NCI-H82 (cell line): ENCODE results near the gene EIF4G3.
"Not testable (repeated sequence)": the region's sequence is repeated elsewhere in the genome, so short reads cannot be mapped to it uniquely, and the experiment has no call there.

Experiments
- DNase-seq: peaks from one replicate; lab custom pipeline; 2025; lab: John Stamatoyannopoulos, UW

The EIF4G3 gene

DNA sequence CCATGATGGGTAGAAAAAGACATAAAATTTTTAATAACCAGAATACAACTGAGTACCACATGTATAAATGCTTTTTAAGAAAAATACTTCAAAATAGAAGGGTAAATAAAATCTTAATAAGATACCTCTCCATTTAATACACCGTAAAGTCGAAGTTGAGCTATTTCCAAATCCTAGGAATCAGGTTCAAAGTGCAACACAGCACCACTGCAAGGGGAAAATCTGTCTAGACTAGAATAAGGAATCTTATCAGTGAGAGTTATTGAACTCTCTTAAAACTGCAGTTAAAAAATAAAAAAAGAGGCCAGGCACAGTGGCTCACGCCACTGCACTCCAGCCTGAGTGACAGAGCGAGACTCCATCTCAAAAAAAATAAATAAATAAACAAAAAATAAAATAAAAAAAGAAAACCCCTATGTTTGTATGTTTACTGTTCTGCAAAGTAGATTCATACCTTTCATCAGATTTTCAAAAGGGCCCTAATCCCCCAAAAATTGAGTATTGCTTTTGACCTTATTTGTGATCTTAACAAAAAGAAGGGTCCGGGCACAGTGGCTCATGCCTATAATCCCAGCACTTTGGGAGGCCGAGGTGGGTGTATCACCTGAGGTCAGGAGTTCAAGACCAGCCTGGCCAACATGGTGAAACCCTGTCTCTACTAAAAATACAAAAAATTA, 109.0 kb downstream of the EIF4G3 start:
- no peak for DNase-seq

GRCh38 chr1:21066356-21067012, 110.2 kb downstream of the EIF4G3 start:
- no peak for DNase-seq

DNA sequence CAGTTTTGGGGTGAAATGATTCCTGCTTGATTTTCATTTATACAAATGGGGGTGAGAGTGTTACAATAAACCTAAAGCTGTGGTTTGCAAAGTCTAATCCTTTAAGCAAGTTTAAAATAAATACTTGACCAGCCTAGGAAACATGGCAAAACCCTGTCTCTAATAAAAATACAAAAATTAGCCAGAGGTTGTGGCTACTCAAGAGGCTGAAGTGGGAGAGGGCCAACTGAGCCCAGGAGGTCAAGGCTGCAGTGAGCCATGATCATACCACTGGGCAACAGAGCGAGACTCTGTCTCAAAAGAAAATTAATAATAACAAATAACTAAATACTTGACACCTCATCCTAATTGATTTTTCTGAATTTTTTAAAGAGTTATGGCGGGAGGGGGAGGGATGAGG, 110.8 kb downstream of the EIF4G3 start:
- no peak for DNase-seq

DNA sequence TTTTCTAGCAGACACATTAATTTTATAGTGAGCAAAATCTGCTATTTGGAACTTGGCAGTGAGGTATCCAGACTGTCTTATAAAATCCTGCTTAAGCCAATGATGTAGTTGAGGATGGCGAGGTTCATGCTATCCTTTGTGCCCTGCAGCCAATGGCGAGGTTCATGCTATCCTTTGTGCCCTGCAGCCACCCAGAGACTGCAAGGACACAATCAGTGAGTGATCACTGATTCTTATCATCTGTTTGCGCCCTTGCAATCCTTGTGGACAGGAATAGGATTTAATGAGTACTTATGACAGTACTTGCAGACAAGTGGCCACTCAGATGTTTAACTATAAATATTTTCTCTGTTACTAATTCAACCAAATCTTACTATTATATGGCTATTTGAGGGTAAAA, 112.6 kb downstream of the EIF4G3 start:
- DNase-seq = no peak

- no peak for DNase-seq
These were observed 116.2 kb downstream of the EIF4G3 start for GRCh38 chr1:21060523-21060922.

DNA sequence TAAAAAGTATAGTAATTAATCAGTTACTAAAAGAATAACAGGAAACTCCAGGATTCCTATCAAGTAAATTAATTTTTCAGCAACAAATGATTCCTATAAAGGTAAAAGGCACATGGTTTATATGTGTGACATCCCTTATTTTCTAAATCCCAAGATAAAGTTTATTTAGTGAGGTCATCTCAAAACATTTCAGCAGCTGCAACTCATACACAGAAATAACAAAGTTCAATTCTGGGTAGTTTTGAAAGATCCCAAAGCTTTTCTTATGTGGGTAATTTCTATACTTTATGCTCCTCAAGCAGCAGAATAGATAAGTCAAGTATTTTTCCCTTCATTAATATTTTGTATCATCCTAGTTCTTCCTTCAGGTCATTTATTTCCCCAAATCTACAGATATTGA, 117.7 kb downstream of the EIF4G3 start:
- DNase-seq = no peak

DNA sequence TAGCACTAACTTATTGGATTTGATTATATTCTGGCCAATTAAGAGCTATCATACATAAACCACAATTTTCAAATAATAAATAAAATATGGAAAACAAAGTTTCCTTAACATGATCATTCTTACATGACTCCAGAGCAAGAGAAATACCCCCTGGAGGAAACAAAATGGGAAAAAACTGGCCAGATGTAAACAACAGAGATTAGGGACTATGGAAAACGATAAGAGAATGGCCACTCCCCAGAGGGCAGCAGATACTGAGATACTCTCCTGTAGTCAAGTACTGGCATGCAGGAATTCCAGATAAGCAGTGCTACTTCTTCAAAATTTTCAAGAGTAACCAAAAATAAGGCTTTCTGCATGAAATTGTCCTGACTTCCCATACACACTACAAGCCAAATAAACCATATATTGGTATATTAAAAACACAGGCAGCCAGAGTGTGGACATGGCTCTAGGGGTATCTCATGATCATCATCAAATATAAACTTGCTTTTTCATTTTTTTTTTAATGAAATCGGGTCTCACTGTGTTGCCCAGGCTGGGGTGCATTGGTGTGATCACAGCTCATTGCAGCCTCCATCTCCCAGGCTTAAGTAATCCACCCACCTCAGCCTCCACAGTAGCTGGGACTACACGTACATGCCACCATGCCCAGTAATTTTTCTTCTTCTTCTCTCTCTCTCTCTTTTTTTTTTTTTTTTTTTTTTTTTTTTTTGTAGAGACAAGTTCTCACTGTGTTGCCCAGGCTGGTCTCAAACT, 118.5 kb downstream of the EIF4G3 start:
- DNase-seq = no peak

DNA sequence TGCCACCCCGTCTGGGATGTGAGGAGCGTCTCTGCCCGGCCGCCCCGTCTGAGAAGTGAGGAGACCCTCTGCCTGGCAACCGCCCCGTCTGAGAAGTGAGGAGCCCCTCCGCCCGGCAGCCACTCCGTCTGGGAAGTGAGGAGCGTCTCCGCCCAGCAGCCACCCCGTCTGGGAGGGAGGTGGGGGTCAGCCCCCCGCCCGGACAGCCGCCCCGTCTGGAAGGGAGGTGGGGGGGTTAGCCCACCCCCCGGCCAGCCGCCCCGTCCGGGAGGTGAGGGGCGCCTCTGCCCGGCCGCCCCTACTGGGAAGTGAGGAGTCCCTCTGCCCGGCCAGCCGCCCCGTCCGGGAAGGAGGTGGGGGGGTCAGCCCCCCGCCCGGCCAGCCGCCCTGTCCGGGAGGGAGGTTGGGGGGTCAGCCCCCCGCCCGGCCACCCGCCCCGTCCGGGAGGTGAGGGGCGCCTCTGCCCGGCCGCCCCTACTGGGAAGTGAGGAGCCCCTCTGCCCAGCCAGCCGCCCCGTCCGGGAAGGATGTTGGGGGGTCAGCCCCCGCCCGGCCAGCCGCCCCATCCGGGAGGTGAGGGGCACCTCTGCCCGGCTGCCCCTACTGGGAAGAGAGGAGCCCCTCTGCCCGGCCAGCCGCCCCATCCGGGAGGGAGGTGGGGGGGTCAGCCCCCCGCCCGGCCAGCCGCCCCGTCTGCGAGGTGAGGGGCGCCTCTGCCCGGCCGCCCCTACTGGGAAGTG, 123.3 kb downstream of the EIF4G3 start:
- not testable (repeated sequence) for DNase-seq

GRCh38 chr1:21052034-21052433, 124.7 kb downstream of the EIF4G3 start:
- DNase-seq = no peak

GRCh38 chr1:21051177-21051825, 125.4 kb downstream of the EIF4G3 start:
- DNase-seq = no peak

GRCh38 chr1:21050031-21050430, 126.7 kb downstream of the EIF4G3 start:
- DNase-seq = no peak

DNA sequence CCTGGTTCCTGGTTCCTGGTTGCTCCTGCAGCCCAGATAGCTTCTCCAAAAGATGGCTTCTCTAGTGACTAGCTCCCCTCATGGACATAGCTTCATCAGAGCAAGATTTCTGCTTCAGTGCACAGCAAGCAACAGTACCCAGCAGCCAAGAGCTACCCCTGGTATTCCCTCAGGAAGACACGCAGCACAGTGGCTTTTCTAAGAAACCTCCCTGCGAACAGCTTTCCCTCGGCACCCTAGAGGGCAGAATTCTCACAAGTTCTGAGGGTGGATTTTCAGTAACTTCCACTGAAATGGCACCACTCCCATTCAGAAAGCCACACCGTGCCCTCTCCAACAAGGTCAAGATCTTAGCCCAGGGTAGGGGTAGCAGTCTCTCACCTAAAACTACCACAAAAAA, 128.2 kb downstream of the EIF4G3 start:
- DNase-seq = no peak

- DNase-seq = no peak
These were observed 130.6 kb downstream of the EIF4G3 start for GRCh38 chr1:21046132-21046531.

DNA sequence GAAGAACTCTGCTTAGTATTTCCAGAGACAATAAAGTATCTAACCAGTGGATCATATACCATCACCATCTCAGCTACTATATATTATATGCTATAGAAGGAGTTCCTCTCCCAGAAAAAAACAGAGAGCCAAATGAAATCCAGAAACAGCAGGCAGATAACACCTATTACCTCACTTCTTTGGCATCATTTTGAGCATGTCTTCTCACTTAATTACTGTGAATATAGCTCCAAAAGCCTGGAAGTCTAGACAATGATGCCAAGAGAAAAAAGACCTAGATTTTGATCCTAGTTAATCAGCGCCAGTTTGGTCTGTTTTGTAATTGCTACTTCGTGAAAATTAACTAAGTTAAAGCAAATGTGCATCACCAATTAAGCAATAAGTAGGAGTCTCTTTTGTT, 131.3 kb downstream of the EIF4G3 start:
- no peak for DNase-seq

DNA sequence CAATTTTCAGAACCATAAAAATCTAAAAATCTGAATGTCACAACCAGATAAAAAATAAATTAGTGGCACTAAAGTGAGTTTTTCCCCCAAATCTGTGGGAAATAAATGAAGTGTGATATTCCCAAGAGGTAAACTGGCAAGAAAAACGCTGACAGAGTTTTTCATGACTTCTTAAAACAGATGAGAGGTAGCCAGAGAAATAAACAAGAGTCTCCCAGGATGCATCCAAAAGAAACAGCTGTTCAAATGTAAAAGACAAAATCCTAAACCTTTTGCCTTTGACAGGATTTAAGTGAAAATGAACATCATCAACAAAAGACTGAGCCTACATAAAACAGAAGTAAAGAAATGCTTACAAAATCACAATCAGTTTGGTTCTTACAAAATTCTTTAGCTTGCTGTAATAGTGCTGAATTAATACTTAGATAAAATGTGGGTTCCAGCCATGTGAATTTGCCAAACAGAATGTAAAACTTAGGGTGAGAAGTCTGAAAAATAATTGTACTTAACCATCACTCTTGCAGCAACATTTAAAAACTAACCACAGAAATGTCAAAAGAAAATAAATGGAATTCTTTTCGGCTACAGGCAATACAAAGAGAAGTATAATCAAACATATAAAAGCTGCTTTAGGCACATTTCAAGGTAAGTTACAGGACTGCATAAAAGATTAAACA, 133.6 kb downstream of the EIF4G3 start:
- DNase-seq = no peak

DNA sequence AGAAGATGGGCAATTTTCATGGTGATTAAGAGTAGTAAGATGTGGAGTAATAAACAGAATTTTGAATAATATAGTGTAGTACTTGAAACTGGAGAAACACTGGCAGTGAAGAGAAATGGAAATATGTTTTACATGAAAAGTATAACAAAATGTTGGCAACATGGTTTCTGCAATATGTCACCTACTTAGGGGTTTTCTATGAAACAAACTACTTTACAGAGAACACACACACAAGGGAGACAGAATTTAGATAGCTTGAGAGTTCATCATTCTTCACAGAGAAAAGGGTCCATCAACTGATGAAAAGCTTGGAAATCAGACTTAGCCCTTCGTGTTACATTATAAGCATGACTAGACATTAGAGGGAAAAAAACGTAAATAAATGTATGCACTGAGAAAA, 135.2 kb downstream of the EIF4G3 start:
- no peak for DNase-seq

DNA sequence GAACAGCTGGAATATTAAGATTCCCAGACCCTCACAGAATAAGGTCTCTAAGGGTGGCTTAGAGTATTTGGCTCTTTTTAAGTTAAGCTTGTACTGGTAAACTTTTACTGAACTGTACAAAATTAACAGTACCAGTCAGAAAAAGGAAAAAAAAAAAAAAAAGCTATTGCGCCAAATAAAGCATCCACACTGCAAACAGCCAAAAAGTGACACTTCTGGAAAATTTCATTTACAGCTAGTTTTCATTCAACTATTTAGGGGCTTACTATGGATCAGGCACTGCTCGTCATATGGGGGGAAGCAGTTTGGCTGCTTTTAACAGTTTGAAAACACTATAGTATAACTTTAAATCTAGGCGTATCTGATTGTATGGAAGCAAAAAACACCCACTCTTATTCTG, 139.6 kb downstream of the EIF4G3 start:
- DNase-seq = no peak

DNA sequence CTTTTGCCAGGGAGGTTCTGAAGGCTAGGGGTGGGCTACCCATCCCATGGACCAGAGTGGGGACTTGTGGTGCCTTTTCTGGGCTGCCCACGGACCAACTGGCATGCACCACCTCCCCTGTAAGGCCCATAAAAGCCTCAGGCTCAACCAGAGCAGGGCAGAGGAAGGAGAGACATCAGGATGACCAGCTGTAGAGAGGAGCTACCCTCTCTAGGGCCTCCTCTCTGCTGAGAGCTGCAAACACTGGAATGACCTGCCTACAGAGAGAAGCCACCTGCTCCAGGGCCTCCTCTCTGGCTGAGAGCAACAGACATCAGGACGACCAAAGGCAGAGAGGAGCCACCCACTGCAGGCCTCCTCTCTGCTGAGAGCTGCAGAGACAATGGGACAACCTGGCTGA, 140.9 kb downstream of the EIF4G3 start:
- DNase-seq = no peak

GRCh38 chr1:21034725-21035628, 141.7 kb downstream of the EIF4G3 start:
- no peak for DNase-seq

DNA sequence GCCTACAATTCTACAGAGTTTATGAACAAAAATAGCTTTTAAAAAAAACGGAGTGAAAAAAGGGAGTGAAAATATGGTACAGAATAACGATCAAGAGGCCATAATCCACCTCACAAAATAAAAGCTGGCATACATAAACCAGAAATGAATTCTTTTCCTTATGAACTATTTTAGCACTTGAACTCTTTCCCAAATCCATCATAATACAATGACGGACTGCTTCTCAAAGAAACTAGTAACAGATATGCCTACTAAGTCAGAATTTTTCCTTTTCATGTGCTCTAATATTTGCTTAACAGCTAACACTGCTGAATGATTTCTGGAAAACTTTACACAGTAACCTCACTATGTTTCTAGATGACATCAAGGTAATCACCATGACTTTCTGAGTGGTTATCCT, 144.0 kb downstream of the EIF4G3 start:
- DNase-seq = no peak
